GM21515 (cell line): ENCODE measurements around the gene ALX3.

Experiments
- ATAC-seq: cut with Tn5 transposase; IDR thresholded peaks from one replicate; pipeline ENCODE4 v1.9.1; 2021; ENCODE audit not compliant: unreplicated experiment

Gene ALX3

GRCh38 chr1:110070671-110071242 is at the start of gene ALX3:
Gene ALX3 (minus strand): TSS chr1:110070672. CDS start chr1:110070612, 60 bp downstream.
- ATAC-seq: no peak

GRCh38 chr1:110119843-110120242 is 49.4 kb upstream of the ALX3 start:
- no peak for ATAC-seq

GRCh38 chr1:110118636-110119396 is 48.3 kb upstream of the ALX3 start:
- no peak for ATAC-seq

GRCh38 chr1:110114784-110115183 is 44.3 kb upstream of the ALX3 start:
- ATAC-seq: no peak

GRCh38 chr1:110114173-110114572 is 43.7 kb upstream of the ALX3 start:
- no peak for ATAC-seq

- no peak for ATAC-seq
Observed at GRCh38 chr1:110113551-110113950, 43.1 kb upstream of the ALX3 start.

DNA sequence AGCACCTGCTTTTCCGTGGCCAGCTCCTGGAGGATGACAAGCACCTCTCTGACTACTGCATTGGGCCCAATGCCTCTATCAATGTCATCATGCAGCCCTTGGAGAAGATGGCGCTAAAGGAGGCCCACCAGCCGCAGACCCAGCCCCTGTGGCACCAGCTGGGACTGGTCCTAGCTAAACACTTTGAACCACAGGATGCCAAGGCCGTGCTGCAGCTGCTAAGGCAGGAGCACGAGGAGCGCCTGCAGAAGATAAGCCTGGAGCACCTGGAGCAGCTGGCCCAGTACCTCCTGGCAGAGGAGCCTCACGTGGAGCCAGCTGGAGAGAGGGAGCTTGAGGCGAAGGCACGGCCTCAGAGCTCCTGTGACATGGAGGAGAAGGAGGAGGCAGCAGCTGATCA is 42.2 kb upstream of the ALX3 start:
- ATAC-seq: no peak

- no peak for ATAC-seq
Observed at GRCh38 chr1:110112143-110112542, 41.7 kb upstream of the ALX3 start, which contains the start of gene UBL4B. Gene UBL4B (plus strand): TSS chr1:110112443. CDS start chr1:110112535, 92 bp downstream.

GRCh38 chr1:110111081-110111480 is 40.6 kb upstream of the ALX3 start:
- ATAC-seq: no peak

DNA sequence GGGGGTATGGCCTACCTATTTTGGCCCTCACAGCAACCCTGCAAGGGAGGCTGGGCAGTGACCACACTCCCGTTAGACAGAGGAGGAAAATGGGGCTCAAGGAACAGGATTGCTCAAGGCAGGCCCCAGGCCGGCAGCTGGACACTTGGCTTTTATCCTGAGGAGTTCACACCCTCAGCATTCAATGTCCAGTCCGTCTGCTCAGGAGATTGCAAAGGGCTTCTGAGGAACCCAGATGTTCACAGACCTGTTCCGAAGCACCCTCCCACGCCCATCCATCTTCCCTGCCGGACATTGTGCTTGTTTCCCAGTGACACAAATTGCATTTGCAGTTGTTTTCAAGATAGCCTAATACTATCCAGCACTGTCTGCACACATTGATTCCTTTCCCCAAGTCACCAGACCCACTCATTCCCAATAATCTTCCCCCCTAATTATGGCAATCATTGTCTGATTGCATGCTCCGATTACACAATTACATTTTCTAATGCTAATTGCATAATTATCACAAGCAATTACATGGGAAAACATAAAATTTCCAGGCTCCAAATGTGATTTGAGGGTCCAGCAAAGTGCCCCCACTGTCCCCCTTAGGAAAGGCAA is 37.5 kb upstream of the ALX3 start:
- ATAC-seq: no peak

DNA sequence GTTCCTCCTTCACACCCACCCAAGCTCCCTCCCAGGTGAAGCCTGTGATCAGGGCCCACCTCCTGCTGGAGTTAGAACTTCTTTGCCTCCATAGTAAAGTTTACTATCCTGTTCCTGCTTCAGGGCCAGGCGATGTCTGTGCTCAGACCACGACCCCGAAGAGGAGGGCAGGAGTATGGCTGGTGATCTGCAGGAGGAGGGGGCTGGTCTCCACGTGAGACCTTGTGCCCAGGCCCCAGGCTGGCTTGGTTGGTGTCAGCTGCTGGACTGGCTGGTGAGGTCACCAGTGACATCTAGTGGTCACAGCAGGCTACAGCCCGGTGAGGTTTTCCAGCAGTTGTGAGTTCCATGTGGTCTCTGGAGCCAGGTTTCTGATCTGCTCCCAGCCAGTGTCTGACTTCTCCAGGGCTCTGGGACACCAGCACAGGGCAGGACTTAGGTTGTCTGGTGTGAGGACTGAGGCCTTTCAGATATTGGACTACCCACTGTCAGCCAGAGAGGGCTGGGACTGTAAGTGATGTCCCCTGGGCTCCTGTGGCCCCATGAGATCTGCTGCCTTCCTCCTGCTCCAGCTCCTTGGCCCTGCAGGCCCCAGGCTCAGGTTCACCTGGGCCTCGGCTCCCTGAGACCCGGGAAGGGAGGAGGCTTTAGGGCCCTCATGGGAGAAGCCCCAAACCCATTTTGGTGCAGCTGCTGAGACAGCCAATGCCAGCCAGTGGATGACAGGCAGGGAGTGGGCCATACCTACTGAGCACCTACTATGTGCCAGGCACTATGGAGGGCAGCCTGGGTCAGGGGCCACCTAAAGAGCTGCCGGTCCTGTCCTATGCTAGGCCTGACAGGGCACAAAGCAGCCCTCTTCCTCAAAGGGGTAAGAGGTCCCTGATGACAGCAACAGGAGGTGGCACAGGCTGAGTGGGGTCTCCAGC is 35.8 kb upstream of the ALX3 start:
- ATAC-seq: peak; percentile 54

- ATAC-seq: no peak
Observed at GRCh38 chr1:110102081-110102480, 31.6 kb upstream of the ALX3 start.

DNA sequence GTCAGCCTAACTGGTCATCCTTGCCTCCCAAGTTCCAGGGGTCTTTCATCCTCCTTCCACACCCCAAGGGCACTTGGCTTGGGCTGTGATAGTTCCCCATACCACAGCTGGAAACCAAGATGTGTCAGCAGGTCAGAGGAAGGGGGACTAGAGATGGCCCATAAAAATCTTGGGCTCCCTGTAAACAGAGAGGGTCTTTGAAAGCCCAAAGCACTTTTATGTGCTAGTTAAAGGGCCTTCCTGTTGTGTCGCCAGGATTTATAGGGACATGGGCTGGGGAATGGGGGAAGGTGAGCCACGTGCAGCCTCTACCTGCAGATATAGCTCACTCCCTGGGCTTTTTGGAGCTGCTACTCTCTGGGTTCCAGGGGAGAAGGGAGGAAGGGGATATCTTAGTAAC is 29.9 kb upstream of the ALX3 start:
- no peak for ATAC-seq

DNA sequence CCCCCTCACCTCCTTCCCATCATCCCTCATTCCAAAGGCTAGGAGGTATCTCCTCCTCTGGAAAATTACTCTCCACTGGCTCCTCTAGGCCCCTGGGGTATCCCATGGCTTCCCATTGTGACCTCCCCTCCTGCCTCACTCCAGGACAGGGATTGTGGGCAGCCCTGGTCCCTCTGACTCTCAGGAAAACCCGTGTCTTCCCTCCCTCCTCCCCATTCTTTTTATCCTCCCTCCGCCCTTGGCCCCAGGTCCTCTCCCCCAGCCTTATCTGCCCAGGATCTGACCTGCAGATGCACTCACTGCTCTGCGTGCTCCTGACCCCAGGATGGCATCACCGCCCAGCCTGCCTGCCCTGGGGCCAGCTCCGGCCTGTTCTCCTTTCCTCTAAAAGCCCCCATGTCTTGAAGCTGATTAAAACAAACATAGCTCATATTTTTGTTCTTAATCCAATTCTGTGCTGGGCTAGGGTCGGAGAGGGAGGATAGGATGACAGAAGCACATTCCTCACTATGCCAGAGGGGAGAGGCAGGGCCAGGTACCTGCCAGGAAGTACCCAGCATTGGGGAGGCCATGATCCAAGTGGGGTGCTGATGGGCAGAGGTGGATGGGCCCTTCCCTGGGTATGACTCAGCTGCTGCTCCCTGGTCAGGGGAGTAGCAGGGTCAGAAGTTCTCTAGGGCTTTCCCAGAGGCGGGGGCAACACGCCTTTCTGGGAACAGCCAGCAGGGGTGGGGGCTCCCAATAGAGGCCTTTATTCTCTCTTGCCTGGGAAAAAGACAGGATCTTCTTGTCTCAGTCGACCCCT is 28.0 kb upstream of the ALX3 start:
- no peak for ATAC-seq

- ATAC-seq: no peak
Observed at GRCh38 chr1:110097507-110098221, 27.2 kb upstream of the ALX3 start.

DNA sequence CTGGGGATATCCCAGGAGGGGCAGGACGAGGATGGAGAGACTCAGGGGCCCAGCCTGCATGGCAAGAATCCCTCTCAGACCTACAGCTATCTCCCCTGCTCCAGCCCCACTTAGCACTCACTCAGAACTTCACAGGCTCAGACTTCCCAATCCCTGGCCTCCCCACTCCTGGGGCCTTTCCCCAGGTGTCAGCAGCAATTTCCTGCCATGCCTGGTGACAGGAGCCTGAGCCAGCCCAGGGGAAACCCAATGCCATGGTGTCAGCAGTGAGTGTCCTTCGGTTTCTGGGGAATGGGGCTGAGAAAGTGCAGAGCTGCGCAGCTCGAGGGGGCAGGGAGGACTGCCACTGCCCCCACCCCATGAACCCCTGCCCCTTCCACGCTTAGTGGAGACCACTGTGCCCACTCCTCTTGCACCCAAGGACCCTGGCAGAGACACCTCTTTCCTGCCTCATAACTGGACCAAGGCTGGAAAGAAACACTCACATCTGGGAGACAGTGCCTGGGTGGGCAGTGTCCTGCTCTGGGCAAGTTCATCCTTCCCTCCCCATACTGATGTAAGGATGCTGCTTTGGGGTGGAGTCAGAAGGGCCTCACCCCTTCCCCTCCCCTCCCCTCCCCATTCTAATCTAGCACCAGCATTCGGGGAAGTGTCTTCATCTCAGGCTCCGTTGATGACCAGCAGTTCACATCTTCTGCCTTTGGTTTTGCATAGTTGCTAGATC is 24.6 kb upstream of the ALX3 start:
- ATAC-seq: no peak

GRCh38 chr1:110092991-110093390 is 22.5 kb upstream of the ALX3 start:
- ATAC-seq: no peak

- ATAC-seq: no peak
Observed at GRCh38 chr1:110091791-110092190, 21.3 kb upstream of the ALX3 start.

DNA sequence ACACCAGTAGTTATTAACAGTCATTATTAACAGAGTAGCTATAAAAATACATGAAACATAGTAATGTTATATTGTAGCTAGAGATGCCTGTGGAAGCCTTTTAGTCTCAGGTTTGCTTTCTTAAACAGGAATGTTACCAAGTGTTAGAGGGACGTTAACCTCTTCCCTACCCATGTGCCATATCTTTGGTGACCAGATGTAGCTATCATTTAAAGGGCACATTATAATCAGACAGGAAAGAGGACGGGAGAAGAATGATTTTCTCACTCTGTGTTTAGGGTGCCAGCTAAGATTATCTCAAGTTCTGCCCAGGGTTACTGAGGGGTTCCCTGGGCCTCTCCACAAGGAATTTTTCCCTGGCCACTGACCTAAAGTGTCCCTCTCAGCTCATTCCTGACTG is 20.9 kb upstream of the ALX3 start:
- no peak for ATAC-seq
